ENCODE measurements around the gene CHL1. TPM values are rescaled to one million over a fixed set of nuclear protein-coding genes. Genes with fewer than 3 reads are reported as not detected.

The CHL1 gene, protein sequence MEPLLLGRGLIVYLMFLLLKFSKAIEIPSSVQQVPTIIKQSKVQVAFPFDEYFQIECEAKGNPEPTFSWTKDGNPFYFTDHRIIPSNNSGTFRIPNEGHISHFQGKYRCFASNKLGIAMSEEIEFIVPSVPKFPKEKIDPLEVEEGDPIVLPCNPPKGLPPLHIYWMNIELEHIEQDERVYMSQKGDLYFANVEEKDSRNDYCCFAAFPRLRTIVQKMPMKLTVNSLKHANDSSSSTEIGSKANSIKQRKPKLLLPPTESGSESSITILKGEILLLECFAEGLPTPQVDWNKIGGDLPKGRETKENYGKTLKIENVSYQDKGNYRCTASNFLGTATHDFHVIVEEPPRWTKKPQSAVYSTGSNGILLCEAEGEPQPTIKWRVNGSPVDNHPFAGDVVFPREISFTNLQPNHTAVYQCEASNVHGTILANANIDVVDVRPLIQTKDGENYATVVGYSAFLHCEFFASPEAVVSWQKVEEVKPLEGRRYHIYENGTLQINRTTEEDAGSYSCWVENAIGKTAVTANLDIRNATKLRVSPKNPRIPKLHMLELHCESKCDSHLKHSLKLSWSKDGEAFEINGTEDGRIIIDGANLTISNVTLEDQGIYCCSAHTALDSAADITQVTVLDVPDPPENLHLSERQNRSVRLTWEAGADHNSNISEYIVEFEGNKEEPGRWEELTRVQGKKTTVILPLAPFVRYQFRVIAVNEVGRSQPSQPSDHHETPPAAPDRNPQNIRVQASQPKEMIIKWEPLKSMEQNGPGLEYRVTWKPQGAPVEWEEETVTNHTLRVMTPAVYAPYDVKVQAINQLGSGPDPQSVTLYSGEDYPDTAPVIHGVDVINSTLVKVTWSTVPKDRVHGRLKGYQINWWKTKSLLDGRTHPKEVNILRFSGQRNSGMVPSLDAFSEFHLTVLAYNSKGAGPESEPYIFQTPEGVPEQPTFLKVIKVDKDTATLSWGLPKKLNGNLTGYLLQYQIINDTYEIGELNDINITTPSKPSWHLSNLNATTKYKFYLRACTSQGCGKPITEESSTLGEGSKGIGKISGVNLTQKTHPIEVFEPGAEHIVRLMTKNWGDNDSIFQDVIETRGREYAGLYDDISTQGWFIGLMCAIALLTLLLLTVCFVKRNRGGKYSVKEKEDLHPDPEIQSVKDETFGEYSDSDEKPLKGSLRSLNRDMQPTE (N-terminal part only)
- 1 to 10 TPM; 1.5 to 2.5 (median 1.9) TPM for polyA plus RNA-seq (ENCODE audit: insufficient read depth in 1 of 5, insufficient read length in 5 of 5, low replicate concordance in 1 of 5)
- long read RNA-seq, donor 1: 0 reads
- long read RNA-seq, donor 2: 0 reads
- long read RNA-seq, donor 3: 0 reads
- long read RNA-seq, donor 4: 0 reads
- long read RNA-seq, donor 5: 0 reads
- long read RNA-seq, donor 6: 0 reads
- long read RNA-seq, donor 7: 0 reads
- long read RNA-seq, donor 8: 0 reads

DNA sequence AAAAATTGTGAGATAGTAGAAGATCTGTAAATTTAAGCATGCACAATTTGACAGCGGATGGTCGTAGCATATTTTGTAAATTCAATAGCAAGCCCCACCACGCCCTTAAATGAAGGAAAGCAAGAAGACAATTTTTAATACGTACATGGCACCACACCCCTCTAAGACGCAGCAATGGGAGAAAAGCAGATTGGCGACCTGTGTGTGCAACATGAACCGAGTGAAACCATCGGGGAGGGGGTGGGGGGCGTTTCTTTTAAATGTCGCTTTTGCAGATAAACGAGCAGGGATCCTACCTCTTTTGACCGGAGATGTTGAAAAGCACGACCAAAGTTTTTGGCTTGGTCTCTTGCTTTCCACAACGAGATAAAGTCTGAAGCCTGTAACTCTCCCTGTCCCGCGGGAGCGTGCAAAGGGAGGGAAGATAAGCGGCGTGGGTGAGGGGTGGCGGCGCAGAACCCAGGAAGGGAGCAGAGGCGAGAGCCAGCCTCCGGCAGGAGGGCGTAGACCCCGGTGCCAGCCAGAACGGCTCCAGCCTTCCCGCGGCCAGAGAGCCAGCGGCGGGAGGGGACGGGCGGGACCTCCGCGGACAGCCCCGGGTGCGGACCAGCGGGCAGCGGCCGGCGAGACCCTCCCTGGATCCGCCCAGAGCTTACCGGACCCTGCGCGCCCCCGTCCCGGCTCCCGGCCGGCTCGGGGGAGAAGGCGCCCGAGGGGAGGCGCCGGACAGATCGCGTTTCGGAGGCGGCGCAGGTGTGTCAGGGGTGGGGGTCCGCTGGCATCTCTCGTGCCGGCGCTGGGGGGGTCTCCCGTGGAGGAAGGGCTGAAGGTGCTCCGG, at the start of gene CHL1:
Gene CHL1, plus strand, starts transcription at position 453 of the 838 bp plus-strand sequence. CDS start 123,014 bp downstream, outside the sequence.
- no peak for DNase-seq

DNA sequence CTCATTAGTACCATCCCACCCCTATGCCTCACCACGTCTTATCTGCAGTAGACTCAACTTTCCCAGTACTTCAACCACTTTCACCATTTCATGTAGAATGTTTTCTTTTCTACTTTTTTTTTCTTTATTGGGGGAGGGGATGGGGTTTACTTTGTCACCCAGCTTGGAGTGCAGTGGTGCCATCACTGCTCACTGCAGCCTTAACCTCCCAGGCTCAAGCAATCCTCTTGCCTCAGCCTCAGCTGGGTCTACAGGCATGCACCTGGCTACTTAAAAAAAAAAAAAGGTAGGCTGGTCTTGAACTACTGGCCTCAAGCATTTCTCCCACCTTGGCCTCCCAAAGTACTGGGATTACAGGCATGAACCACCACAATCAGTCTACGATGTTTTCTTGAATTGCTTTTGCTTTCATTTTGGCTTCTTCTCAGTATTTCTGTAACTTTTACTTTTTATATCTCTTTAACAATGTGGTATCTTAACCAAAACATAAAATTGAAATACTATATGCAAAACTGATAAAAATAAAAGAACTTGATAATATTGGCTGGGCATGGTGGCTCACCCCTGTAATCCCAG, 44.9 kb upstream of the CHL1 start:
- no peak for DNase-seq

DNA sequence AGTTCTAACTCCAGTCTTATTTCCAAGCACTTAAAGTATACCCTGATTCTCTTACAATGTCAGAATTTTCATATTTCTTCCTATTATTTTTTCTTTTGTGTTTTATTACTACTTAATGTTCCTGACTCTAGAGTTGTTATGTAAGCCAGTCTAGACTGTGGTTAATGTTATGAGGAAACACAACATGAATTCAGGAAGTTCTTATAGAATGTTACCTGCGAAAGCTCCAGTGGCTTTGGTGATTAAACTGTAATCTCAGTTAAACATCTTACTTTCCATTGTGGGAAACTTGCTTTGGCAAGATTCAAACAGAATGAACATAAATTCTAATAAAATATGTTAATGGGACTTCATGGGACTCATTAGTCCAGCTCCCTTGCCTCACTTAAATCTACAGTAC, 36.6 kb upstream of the CHL1 start:
- DNase-seq: no peak

DNA sequence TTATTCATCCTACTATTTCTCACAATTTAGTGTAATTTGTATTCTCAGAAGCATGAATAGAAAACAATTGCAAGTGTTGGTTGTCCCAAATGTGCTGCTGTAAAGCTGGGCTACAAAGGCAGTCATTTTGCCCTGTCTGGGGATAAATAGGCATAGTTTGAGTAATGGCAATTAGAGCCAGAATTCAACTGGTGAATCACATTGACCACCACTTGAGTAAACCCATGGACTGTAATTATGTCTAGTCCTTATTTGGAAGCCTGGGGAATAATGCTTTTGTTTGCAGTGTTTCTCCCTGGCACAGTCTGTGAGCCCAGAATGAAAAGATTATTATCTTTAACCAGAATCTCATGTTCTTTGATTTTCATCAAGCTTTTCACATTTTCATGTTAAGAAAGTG, 30.5 kb upstream of the CHL1 start:
- no peak for DNase-seq

DNA sequence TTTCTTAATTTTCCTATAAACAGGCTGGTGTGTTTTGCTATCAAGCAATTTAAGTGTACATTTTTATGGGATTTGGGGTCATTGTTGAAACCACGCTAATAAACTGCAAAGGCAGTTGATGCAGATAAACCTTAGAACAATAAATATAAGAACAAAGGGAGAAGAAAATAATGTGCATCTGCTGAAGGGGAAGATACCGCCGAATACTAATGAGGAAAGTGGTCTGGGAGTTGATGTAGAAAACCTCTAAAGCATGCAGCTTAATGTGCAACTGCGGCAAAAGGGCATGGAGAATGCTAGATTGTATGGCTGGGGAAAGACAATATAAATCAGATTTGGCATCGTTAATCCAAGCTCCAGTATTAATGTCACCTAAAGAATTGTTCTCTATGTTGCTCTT, 29.8 kb upstream of the CHL1 start:
- no peak for DNase-seq

DNA sequence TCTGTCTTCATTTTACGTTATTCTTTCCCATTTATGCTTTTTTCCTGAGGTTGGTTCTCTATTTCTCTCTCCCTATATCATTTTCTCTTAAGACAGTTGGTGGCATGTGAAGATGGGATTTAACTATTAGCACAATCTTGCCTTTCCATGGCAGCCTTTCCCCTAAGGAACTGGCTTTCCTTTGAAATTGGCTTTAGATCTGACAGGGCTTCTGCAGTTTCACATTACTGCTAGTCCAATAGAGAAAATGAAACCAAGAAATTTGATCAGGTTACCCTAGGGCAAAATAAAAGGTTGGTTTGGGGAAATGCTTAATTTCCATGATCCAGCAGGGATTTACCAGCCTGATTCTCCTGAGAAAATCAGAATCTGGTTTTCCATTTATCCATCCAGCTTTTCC, 22.7 kb upstream of the CHL1 start:
- DNase-seq: no peak

DNA sequence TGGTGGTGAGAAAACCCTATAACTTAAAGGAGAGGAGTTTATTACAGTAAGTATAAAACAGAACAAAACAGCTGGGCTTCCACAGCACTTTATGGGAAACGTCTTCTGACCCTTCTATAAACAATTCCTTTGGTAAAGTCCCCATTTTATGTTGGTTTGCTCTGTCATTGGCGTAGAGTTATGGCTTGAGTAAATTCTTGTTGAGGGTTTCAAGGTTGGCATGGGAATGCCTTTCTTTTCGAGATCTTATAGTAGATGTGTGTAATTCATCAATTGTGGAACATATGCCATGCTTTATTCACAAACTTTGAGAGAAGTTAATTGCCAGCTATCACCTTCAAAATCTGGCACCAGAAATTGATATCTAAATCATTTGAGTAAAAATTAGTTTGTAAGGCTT, 11.6 kb upstream of the CHL1 start:
- DNase-seq: no peak

DNA sequence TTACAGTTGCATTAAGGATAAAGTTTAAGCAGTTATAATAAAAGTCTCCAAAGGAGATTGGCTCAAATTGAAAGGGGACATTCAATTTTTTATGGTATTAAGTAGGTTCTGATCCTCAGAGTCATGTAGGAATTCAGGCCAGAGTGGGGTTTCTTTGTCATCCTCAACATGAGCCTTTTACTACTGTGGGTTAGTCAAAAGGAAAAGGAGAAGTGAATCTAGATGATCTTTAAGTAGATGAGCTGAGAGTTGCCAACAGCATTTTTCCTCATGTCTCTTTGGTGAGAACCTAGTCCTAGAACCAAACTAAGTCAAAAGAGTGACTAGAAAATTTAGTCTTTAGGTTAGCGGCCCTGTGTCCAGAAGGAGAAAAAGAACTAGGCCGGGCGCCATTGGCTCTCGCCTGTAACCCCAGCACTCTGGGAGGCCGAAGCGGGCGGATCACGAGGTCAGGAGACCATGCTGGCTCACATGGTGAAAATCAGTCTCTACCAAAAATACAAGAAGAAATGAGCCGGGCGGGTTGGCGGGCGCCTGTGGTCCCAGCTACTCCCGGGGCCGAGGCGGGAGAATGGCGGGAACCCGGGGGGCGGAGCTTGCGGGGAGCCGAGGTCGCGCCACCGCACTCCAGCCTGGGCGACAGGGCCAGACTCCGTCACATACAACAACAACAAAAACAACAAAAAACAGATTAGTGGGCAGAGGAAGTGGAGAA, 4.2 kb upstream of the CHL1 start:
- DNase-seq: no peak

DNA sequence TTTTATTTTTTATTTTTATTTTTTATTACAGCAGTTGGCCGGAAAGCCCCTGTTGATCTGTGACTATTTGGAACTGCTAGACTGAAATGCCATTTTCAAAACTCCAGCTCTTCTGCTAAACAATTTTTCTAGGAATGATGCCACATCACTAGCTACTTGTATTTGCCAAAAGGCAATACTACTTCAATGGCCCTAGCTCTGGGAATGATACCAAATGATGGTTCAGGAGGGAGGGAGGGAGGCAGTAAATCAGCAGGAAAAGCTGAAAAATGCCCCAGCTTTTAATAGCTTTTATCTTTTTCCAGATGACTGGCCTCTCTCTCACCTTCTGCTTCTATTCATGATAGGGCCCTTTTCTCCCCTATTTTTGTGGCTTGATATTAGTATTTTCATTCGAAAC, 2.6 kb upstream of the CHL1 start:
- DNase-seq: no peak

DNA sequence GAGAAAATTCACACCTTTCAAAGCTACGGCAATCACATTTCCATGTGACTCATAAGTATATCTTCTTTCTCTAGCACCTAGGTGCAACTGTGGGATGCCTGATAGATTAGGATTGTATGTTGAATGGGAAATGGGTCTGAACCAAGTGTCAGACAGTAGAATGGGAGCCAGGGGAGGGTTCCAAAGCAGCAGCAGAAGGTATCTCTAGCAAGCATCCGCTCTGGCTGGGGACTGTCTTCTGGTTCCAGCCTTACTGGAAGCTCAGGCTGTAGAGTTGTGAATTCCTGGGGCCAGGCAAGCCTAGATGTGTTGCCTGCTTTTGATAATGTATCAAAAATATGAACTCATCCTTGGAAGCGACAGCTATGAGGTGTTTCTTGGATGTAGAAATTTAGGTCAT, 2.1 kb upstream of the CHL1 start:
- DNase-seq: no peak

DNA sequence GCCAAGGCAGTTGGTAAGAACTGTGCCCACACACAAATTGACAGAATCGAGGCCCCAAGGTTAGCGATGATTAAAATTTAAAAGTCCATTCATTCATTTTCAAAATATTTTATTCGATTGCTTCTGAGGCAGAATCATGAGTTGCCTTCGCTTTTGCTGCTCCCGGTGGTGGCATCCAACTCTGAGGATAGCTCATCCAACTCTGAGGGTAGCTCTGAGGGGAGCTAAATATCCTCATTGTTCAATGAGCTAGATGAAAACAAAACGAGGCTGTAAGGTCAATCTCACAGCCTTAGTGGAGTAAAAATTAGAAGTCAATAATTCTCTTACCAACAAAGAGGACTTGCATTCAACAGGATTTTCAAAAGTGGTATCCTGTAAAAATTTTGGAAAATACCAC, 897 bp upstream of the CHL1 start:
- no peak for DNase-seq

DNA sequence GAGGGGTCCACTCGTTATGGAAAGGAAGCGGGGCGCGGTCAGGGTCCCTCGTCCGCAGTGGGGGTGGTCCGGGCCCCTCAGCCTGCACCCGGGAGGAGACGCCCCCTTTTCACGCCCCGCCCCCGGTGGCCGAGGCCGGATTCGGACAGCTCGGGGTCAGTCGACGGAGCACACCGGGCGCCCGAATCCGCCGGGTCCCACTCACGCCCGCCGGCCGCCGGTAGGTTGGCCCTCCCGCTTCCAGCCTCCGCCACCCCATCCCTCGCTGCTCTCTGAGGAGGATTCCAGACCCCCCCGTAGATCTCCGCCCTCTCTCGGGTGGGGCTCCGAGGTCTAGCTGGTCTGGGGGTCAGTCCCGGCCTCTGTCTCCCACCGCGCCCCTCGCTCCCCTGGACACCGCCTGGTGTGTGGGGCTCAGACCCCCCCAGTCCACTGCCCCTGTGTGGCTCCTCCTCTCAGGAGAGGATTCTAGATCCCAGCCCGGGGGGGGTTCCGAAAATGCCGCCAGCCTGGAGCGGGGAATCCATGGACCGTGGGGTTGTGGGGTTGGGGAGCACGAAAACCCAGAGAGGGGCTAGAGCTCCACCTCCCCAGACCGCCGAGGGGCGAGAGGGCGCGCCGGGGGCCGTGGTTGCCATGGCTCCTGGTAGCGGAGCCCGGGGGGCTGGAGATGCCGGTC, 725 bp downstream of the CHL1 start:
- no peak for DNase-seq

DNA sequence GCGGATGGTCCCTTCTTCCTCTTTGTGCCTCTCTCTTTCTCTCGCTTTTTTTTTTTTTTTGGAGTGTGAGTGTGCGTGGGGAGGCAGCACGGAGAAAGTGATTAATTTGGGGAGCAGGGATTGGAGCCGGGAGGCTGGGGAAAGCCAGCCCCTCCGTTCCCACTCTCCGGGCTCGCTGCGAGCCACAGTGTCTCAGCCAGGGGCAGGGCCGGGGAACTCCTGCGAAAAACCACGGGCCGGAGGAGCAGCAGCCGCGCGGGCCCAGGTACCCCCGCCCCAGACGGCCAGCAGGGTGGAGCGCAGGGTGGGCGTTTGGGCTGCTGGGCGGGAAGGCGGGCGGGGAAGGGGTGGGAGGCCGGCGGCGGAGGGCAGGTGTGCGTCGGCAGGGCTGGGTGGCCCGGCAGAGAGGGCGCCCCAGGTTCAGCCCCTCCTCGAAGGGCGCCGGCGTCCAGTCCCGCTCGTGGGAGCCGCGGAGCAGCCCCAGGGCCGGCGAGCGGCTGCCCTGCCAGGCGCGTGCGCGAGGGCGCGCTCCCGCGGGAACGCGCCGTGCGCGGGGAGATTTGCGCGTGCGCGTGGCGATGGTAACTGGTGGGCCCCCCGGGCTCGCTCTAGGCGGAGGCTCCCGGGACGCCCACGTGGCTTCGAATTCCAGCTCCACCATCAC, 1.4 kb downstream of the CHL1 start:
- DNase-seq: no peak

DNA sequence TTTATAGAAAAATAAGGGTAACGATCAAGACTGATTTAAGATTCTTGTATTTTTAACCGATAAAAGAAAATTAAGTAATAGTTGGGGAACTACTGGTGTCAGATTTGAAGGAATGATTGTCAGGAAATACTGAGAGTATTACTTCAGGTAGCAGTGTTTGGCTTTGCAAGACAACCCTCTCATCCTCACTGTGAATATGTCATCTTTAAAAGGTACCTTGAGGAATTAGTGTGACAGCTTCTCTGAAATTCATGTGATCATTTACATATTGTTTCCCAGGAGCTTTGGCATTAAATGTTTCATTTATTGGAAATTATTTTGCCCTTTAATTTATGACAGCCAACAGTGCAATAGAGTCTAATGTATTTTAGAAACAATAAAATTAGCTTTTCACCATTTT, 3.3 kb downstream of the CHL1 start:
- no peak for DNase-seq

DNA sequence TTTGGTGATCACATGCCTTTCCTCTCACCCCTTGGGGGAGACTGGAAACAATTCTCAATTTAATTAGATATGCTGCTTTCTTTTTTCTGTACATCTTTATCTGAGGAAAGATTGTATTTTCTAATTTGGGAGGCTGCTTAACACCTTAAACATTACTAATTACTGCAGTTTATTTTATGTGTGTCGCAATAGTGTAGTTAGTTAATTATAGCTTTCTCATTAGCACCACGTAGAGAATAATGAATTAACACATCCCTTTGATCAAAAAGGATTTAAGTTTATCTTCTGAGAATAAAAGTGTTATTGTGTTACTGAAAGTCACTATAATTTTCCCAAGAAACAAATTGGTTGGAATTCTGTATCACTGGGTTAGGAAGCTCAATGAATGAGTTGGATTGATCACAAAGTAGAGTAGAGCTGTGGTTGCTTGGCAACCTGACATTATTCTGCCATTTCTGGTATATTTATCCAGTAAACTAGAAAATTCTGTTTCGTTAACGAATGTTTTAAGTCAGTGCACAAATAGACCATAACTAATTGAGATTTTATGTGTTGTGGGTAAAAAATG, 4.3 kb downstream of the CHL1 start:
- DNase-seq: no peak

DNA sequence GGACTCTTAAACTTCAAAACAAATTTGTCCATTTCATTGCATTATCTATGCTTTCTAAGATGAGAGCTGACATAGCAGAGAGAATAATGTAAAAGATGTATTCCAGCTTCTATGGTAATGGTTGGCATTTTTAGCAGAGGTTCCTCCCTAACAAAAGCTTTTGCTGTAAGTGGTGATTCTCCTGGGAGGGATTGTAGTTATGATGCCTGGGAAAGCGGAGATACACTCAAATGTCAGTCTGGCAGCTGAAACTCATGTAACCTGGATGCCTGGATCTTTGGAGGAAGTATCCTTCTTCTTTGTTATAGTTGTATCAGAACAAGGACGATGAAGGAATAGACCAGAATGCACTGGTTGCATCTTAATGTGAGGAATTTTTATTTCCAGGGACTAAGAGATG, 7.5 kb downstream of the CHL1 start:
- DNase-seq: no peak

DNA sequence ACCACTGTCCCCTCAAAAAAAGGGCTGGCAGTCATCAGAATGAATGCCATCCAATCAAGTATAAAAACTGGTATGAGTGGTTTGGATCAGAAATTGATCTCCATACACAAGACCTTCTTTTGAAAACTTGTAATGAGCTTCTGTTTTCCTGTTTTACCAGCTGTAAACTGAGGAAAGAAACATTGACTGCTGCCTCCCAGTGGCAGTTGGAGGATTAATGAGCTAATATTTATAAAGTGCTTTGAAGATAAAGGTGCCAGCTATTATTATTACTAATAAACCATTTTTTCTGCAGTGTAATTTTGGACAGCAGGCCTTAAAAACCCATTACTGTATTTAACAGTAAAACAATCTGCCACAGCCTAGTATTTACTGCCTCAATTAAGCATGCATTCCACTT, 11.4 kb downstream of the CHL1 start:
- DNase-seq: no peak

DNA sequence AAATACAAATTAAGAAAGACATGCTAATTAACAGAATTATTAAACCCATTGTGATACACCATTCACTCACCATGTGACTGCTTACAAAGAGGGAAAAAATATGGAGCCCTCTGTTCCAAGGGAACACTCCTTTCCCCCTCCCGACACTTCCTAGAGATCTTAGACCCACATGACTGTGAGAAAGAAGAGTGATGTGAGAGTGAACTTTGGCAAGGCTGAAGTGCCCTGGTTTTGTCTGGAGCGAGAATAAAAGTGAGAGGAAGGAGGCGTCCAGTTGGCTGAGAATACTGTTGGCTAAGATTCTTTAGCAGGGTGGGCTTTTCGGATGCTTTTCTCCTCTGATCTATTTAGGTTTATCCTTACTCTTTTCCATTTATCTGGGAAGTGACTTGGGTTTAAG, 14.1 kb downstream of the CHL1 start:
- no peak for DNase-seq

Data from right lung (tissue), 10 donors.